GM23338 (cell line): ENCODE measurements around the gene SNAPIN. TPM values are rescaled to one million over a fixed set of nuclear protein-coding genes. Genes with fewer than 3 reads are reported as not detected.

Experiments
- ATAC-seq: fragments of 200-7000 bp; cut with Tn5 transposase; 3 replicates; pipeline ENCODE4 v1.9.1; 2020
- DNase-seq: peaks from one replicate; pipeline ENCODE4 v3.0.0-alpha.2; 2015; ENCODE audit warnings: low spot score
- H2AFZ ChIP-seq: fragments of 200-600 bp; sonication (generic); 2 replicates; pipeline ENCODE4 v1.8.0; 2016; ENCODE audit warnings: antibody characterized with exemption, mild to moderate bottlenecking, moderate library complexity
- H3F3A ChIP-seq: fragments of 200-600 bp; sonication (generic); replicated peaks from 2 replicates; pipeline ENCODE4 v1.8.0; 2017; ENCODE audit warnings: antibody characterized with exemption, mixed run types, low read depth
- H3K27ac ChIP-seq: fragments of 200-600 bp; sonication (generic); 2 replicates; pipeline ENCODE4 v1.6.1; 2016; ENCODE audit warnings: low read depth
- H3K27me3 ChIP-seq: fragments of 200-600 bp; sonication (generic); 2 replicates; pipeline ENCODE4 v1.8.0; 2016; ENCODE audit warnings: mild to moderate bottlenecking, mixed run types, moderate library complexity; ENCODE audit not compliant: insufficient read depth
- H3K36me3 ChIP-seq: fragments of 200-600 bp; sonication (generic); 2 replicates; pipeline ENCODE4 v1.8.0; 2016; ENCODE audit warnings: mild to moderate bottlenecking; ENCODE audit not compliant: insufficient read depth
- H3K4me1 ChIP-seq: fragments of 200-600 bp; sonication (generic); 2 replicates; pipeline ENCODE4 v1.8.0; 2016; ENCODE audit warnings: mild to moderate bottlenecking, moderate library complexity; ENCODE audit not compliant: insufficient read depth
- H3K4me2 ChIP-seq: fragments of 200-600 bp; sonication (generic); 2 replicates; pipeline ENCODE4 v1.7.1; 2017; ENCODE audit warnings: mixed run types
- H3K4me3 ChIP-seq: fragments of 200-600 bp; sonication (generic); 2 replicates; pipeline ENCODE4 v1.6.1; 2016; ENCODE audit warnings: mixed run types
- H3K79me2 ChIP-seq: fragments of 200-600 bp; sonication (generic); replicated peaks from 2 replicates; pipeline ENCODE4 v1.8.0; 2017; ENCODE audit warnings: mild to moderate bottlenecking; ENCODE audit not compliant: insufficient read depth
- H3K9me2 ChIP-seq: fragments of 200-600 bp; sonication (generic); 2 replicates; pipeline ENCODE4 v1.8.0; 2017; ENCODE audit not compliant: insufficient read depth
- H4K20me1 ChIP-seq: fragments of 200-600 bp; sonication (generic); replicated peaks from 2 replicates; pipeline ENCODE4 v1.8.0; 2017; ENCODE audit warnings: mild to moderate bottlenecking; ENCODE audit not compliant: insufficient read depth
- H3K27ac Mint-ChIP-seq: 2 replicates; pipeline ENCODE4 v1.8.0; 2020; ENCODE audit warnings: inconsistent platforms, mild to moderate bottlenecking, moderate library complexity, mixed read lengths
- H3K27me3 Mint-ChIP-seq: 3 replicates; pipeline ENCODE4 v1.8.0; 2022; ENCODE audit warnings: low read depth, mild to moderate bottlenecking, moderate library complexity, mixed read lengths, inconsistent platforms; ENCODE audit not compliant: insufficient read depth, poor library complexity
- H3K36me3 Mint-ChIP-seq: 3 replicates; pipeline ENCODE4 v1.8.0; 2021; ENCODE audit warnings: low read depth, mild to moderate bottlenecking, inconsistent platforms, moderate library complexity, mixed read lengths
- H3K4me1 Mint-ChIP-seq: 3 replicates; pipeline ENCODE4 v1.8.0; 2020; ENCODE audit warnings: mild to moderate bottlenecking, inconsistent platforms, mixed read lengths
- H3K4me3 Mint-ChIP-seq: 3 replicates; pipeline ENCODE4 v1.8.0; 2021; ENCODE audit warnings: moderate library complexity, mild to moderate bottlenecking, inconsistent platforms, mixed read lengths
- H3K9me3 Mint-ChIP-seq: 3 replicates; pipeline ENCODE4 v1.8.0; 2020; ENCODE audit warnings: moderate library complexity, mild to moderate bottlenecking, inconsistent platforms, mixed read lengths
- CREB1 ChIP-seq: fragments of 250-450 bp; sonication (Bioruptor Pico); IDR thresholded peaks from 2 replicates; pipeline ENCODE4 v1.5.0; 2020; ENCODE audit warnings: low read depth, mild to moderate bottlenecking, moderate library complexity
- ETS1 ChIP-seq: IDR thresholded peaks from 2 replicates; pipeline ENCODE4 v1.6.1; 2016; ENCODE audit warnings: antibody characterized with exemption
- EZH2 ChIP-seq: fragments of 200-600 bp; sonication (generic); IDR thresholded peaks from one replicate; pipeline ENCODE4 v1.8.0; 2017; ENCODE audit warnings: antibody characterized with exemption, mild to moderate bottlenecking, low read depth; ENCODE audit not compliant: unreplicated experiment
- EZH2phosphoT487 ChIP-seq: fragments of 200-600 bp; sonication (generic); IDR thresholded peaks from one replicate; pipeline ENCODE4 v1.8.1; 2018; ENCODE audit warnings: antibody characterized with exemption; ENCODE audit not compliant: unreplicated experiment
- JUNB ChIP-seq: IDR thresholded peaks from one replicate; pipeline ENCODE4 v1.6.1; 2016; ENCODE audit warnings: antibody characterized with exemption; ENCODE audit not compliant: unreplicated experiment
- NANOG ChIP-seq: IDR thresholded peaks from 2 replicates; pipeline ENCODE4 v1.6.1; 2016; ENCODE audit warnings: antibody characterized with exemption, borderline replicate concordance
- POLR2AphosphoS5 ChIP-seq: IDR thresholded peaks from 2 replicates; pipeline ENCODE4 v1.6.1; 2016; ENCODE audit warnings: antibody characterized with exemption, low read depth
- STAT1 ChIP-seq: IDR thresholded peaks from one replicate; pipeline ENCODE4 v1.6.1; 2016; ENCODE audit warnings: antibody characterized with exemption; ENCODE audit not compliant: unreplicated experiment
- ZNF114 ChIP-seq: fragments of 250-450 bp; sonication (Bioruptor Pico); IDR thresholded peaks from 2 replicates; pipeline ENCODE4 v1.5.0; 2020; ENCODE audit warnings: mild to moderate bottlenecking, moderate library complexity
- ZNF331 ChIP-seq: fragments of 250-450 bp; sonication (Bioruptor Pico); IDR thresholded peaks from 2 replicates; pipeline ENCODE4 v1.5.0; 2020; ENCODE audit warnings: low read depth, mild to moderate bottlenecking, moderate library complexity
- polyA plus RNA-seq: library from polyadenylated mRNA; unstranded; fragments of >200 nt; fragmentation: Nextera tagmentation; extraction: Ambion mirVana; gene quantifications from 2 replicates; pipeline ENCODE4 v1.2.1, GENCODE V29; 2016
- total RNA-seq: library from RNA; depleted of rRNA; stranded (reverse); fragments of >200 nt; shearing (Covaris generic); gene quantifications from 2 replicates; pipeline ENCODE4 v1.2.3, GENCODE V29; 2014
- TF ChIP-seq, protein P1 (sequence below): fragments of 250-450 bp; sonication (Bioruptor Pico); IDR thresholded peaks from 2 replicates; pipeline ENCODE4 v1.5.0; 2020; ENCODE audit warnings: mild to moderate bottlenecking, moderate library complexity

SNAPIN gene
- total and polyA plus RNA-seq, 2 experiments from 2014 or later = 25.6 to 48.5 TPM

DNA sequence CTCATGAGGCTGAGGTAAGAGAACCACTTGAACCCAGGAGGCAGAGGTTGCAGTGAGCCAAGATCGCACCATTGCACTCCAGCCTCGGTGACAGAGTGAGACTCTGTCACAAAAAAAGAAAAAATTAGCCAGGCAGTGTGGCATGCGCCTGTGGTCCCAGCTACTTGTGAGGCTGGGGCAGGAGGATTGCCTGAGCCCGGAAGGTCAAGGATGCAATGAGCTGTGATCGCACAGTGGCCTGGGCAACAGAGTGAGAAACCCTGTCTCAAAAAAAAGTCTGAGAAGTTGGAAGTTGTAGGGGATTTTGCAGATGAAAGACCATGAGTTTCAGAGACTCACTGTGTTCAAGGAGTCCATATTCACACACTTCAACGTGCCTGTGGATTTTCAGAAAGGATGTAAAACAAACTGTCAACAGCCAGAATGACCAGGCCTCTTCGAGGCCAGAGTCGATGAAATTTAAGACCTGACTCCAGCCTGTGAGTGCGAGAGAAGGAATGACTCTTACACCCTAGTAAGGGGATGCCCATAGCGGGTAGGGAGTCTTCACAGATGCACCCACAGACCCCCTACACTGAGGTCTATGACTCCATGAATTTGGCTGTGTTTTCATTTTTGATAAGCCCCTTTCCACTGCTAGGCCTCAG is 33.4 kb upstream of the SNAPIN start:
- no peak overlapping the region for H3K4me3 ChIP-seq
- H3F3A ChIP-seq = 0 out of 2 replicates have a peak, but pooled peaks cover 2% of the 10 kb centered on the region
- TF ChIP-seq STAT1 (no peak), ZNF331 (no peak), NANOG (no peak), ZNF114 (CRISPR knock-in tag) (no peak), ETS1 (no peak), EZH2 (no peak), JUNB (no peak), POLR2AphosphoS5 (no peak), EZH2phosphoT487 (no peak), CREB1 (no peak)
- DNase-seq (no peak), ATAC-seq (no peak)
- H3K36me3 Mint-ChIP-seq = peaks cover 27% of the 10 kb centered on the region
- H3K4me1 Mint-ChIP-seq = peaks cover 50% of the 10 kb centered on the region
- H3K9me2 ChIP-seq = 0 out of 2 replicates have a peak, but pooled peaks cover 3% of the 10 kb centered on the region
- H3K4me2 ChIP-seq = no peak overlapping the region
- H3K27me3 ChIP-seq = no peaks in the 10 kb centered on the region
- H3K9me3 Mint-ChIP-seq = no peaks in the 10 kb centered on the region
- no peaks in the 10 kb centered on the region for H3K79me2 ChIP-seq
- H4K20me1 ChIP-seq = no peaks in the 10 kb centered on the region
- H3K27ac ChIP-seq = no peak overlapping the region
- peaks cover 17% of the 10 kb centered on the region for H3K4me1 ChIP-seq
- no peaks in the 10 kb centered on the region for H3K36me3 ChIP-seq
- no peak overlapping the region for H3K27ac Mint-ChIP-seq
- H3K27me3 Mint-ChIP-seq = peaks cover 12% of the 10 kb centered on the region
- no peak overlapping the region for H2AFZ ChIP-seq
- no peak overlapping the region for H3K4me3 Mint-ChIP-seq

- Histone ChIP-seq H2AFZ (no peak overlapping the region), H3K79me2 (no peaks in the 10 kb centered on the region), H3K4me3 (peak overlapping the region; percentile 70), H4K20me1 (no peaks in the 10 kb centered on the region), H3K4me1 (peaks cover 17% of the 10 kb centered on the region), H3K36me3 (no peaks in the 10 kb centered on the region), H3F3A (0 out of 2 replicates have a peak, but pooled peaks cover 2% of the 10 kb centered on the region), H3K9me2 (0 out of 2 replicates have a peak, but pooled peaks cover 3% of the 10 kb centered on the region), H3K27ac (no peak overlapping the region), H3K27me3 (no peaks in the 10 kb centered on the region), H3K4me2 (peak overlapping the region; percentile 94)
- TF ChIP-seq EZH2 = no peak
- no peak for TF ChIP-seq NANOG
- TF ChIP-seq, protein P1, sequence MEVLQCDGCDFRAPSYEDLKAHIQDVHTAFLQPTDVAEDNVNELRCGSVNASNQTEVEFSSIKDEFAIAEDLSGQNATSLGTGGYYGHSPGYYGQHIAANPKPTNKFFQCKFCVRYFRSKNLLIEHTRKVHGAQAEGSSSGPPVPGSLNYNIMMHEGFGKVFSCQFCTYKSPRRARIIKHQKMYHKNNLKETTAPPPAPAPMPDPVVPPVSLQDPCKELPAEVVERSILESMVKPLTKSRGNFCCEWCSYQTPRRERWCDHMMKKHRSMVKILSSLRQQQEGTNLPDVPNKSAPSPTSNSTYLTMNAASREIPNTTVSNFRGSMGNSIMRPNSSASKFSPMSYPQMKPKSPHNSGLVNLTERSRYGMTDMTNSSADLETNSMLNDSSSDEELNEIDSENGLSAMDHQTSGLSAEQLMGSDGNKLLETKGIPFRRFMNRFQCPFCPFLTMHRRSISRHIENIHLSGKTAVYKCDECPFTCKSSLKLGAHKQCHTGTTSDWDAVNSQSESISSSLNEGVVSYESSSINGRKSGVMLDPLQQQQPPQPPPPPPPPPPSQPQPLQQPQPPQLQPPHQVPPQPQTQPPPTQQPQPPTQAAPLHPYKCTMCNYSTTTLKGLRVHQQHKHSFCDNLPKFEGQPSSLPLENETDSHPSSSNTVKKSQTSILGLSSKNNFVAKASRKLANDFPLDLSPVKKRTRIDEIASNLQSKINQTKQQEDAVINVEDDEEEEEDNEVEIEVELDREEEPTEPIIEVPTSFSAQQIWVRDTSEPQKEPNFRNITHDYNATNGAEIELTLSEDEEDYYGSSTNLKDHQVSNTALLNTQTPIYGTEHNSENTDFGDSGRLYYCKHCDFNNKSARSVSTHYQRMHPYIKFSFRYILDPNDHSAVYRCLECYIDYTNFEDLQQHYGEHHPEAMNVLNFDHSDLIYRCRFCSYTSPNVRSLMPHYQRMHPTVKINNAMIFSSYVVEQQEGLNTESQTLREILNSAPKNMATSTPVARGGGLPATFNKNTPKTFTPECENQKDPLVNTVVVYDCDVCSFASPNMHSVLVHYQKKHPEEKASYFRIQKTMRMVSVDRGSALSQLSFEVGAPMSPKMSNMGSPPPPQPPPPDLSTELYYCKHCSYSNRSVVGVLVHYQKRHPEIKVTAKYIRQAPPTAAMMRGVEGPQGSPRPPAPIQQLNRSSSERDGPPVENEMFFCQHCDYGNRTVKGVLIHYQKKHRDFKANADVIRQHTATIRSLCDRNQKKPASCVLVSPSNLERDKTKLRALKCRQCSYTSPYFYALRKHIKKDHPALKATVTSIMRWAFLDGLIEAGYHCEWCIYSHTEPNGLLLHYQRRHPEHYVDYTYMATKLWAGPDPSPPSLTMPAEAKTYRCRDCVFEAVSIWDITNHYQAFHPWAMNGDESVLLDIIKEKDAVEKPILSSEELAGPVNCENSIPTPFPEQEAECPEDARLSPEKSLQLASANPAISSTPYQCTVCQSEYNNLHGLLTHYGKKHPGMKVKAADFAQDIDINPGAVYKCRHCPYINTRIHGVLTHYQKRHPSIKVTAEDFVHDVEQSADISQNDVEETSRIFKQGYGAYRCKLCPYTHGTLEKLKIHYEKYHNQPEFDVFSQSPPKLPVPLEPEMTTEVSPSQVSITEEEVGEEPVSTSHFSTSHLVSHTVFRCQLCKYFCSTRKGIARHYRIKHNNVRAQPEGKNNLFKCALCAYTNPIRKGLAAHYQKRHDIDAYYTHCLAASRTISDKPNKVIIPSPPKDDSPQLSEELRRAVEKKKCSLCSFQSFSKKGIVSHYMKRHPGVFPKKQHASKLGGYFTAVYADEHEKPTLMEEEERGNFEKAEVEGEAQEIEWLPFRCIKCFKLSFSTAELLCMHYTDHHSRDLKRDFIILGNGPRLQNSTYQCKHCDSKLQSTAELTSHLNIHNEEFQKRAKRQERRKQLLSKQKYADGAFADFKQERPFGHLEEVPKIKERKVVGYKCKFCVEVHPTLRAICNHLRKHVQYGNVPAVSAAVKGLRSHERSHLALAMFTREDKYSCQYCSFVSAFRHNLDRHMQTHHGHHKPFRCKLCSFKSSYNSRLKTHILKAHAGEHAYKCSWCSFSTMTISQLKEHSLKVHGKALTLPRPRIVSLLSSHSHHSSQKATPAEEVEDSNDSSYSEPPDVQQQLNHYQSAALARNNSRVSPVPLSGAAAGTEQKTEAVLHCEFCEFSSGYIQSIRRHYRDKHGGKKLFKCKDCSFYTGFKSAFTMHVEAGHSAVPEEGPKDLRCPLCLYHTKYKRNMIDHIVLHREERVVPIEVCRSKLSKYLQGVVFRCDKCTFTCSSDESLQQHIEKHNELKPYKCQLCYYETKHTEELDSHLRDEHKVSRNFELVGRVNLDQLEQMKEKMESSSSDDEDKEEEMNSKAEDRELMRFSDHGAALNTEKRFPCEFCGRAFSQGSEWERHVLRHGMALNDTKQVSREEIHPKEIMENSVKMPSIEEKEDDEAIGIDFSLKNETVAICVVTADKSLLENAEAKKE = no peak
- Mint-ChIP-seq H3K9me3 (no peaks in the 10 kb centered on the region), H3K4me3 (peak overlapping the region; percentile 82), H3K36me3 (peaks cover 27% of the 10 kb centered on the region), H3K27ac (no peak overlapping the region), H3K27me3 (peaks cover 13% of the 10 kb centered on the region), H3K4me1 (peaks cover 50% of the 10 kb centered on the region)
- DNase-seq (no peak), ATAC-seq (no peak)
Measured at GRCh38 chr1:153626477-153626903, 32.0 kb upstream of the SNAPIN start.
